Measurements from ENCODE around the gene TTF2.

GRCh38 chr1:117046781-117047180, 13.3 kb upstream of the TTF2 start:
- TF ChIP-seq POLR2AphosphoS5 (IDR thresholded peaks at IDR 0.05): no peak
- TF ChIP-seq CTCF (IDR thresholded peaks at IDR 0.05): no peak
